KMS-11 (cell line): ENCODE data around the gene SYNC.

Source experiments
- H2AFZ ChIP-seq: fragments of 200-600 bp; sonication (generic); 2 replicates; pipeline ENCODE4 v1.6.1; 2016; ENCODE audit warnings: antibody characterized with exemption, mixed run types, low read depth
- H3K27ac ChIP-seq: fragments of 200-600 bp; sonication (generic); 2 replicates; pipeline ENCODE4 v1.6.1; 2016; ENCODE audit warnings: mild to moderate bottlenecking, mixed run types
- H3K27me3 ChIP-seq: fragments of 200-600 bp; sonication (generic); 2 replicates; pipeline ENCODE4 v1.6.1; 2017; ENCODE audit warnings: mild to moderate bottlenecking, low read depth, mixed run types, moderate library complexity; ENCODE audit not compliant: insufficient read depth
- H3K36me3 ChIP-seq: fragments of 200-600 bp; sonication (generic); 2 replicates; pipeline ENCODE4 v1.6.1; 2017; ENCODE audit warnings: mild to moderate bottlenecking, mixed run types; ENCODE audit not compliant: insufficient read depth
- H3K4me1 ChIP-seq: fragments of 200-600 bp; sonication (generic); 2 replicates; pipeline ENCODE4 v1.6.1; 2016; ENCODE audit warnings: mild to moderate bottlenecking, low read depth, mixed run types; ENCODE audit not compliant: poor library complexity, severe bottlenecking
- H3K4me2 ChIP-seq: fragments of 200-600 bp; sonication (generic); 2 replicates; pipeline ENCODE4 v1.7.0; 2016; ENCODE audit warnings: mild to moderate bottlenecking, mixed run types
- H3K4me3 ChIP-seq: fragments of 200-600 bp; sonication (generic); IDR thresholded peaks from 2 replicates; pipeline ENCODE4 v1.6.1; 2017; ENCODE audit warnings: low read depth, low read length, mixed read lengths; ENCODE audit not compliant: insufficient read depth
- H3K79me2 ChIP-seq: fragments of 200-600 bp; sonication (generic); 2 replicates; pipeline ENCODE4 v1.6.1; 2016; ENCODE audit warnings: low read depth, mixed run types; ENCODE audit not compliant: insufficient read depth
- H3K9ac ChIP-seq: fragments of 200-600 bp; sonication (generic); 2 replicates; pipeline ENCODE4 v1.6.1; 2016; ENCODE audit warnings: mild to moderate bottlenecking, mixed run types
- H4K20me1 ChIP-seq: fragments of 200-600 bp; sonication (generic); 2 replicates; pipeline ENCODE4 v1.6.1; 2016; ENCODE audit warnings: mild to moderate bottlenecking, mixed run types; ENCODE audit not compliant: insufficient read depth
- CTCF ChIP-seq: fragments of 200-600 bp; sonication (generic); conservative IDR thresholded peaks from 2 replicates; pipeline ENCODE4 v1.6.1; 2017; ENCODE audit warnings: low read depth, mild to moderate bottlenecking, antibody characterized with exemption, low read length, moderate library complexity, mixed read lengths

SYNC gene

GRCh38 chr1:32736812-32737791 is 34.5 kb upstream of the SYNC start:
- Histone ChIP-seq H4K20me1 (no peaks in the 10 kb centered on the region), H3K4me2 (no peak overlapping the region), H3K36me3 (no peaks in the 10 kb centered on the region), H2AFZ (no peak overlapping the region), H3K4me1 (peaks cover 7% of the 10 kb centered on the region), H3K9ac (no peak overlapping the region), H3K27ac (no peak overlapping the region), H3K79me2 (no peaks in the 10 kb centered on the region), H3K4me3 (no peak overlapping the region), H3K27me3 (no peaks in the 10 kb centered on the region)
- no peak for TF ChIP-seq CTCF

- H3K4me3 ChIP-seq = no peak overlapping the region
- no peaks in the 10 kb centered on the region for H3K79me2 ChIP-seq
- H3K4me2 ChIP-seq = no peak overlapping the region
- no peak for TF ChIP-seq CTCF
- no peak overlapping the region for H2AFZ ChIP-seq
- no peaks in the 10 kb centered on the region for H3K4me1 ChIP-seq
- H3K27ac ChIP-seq = no peak overlapping the region
- H3K36me3 ChIP-seq = no peaks in the 10 kb centered on the region
- H3K9ac ChIP-seq = no peak overlapping the region
- no peaks in the 10 kb centered on the region for H3K27me3 ChIP-seq
- no peaks in the 10 kb centered on the region for H4K20me1 ChIP-seq
These were observed 31.2 kb upstream of the SYNC start for GRCh38 chr1:32733582-32734321.

DNA sequence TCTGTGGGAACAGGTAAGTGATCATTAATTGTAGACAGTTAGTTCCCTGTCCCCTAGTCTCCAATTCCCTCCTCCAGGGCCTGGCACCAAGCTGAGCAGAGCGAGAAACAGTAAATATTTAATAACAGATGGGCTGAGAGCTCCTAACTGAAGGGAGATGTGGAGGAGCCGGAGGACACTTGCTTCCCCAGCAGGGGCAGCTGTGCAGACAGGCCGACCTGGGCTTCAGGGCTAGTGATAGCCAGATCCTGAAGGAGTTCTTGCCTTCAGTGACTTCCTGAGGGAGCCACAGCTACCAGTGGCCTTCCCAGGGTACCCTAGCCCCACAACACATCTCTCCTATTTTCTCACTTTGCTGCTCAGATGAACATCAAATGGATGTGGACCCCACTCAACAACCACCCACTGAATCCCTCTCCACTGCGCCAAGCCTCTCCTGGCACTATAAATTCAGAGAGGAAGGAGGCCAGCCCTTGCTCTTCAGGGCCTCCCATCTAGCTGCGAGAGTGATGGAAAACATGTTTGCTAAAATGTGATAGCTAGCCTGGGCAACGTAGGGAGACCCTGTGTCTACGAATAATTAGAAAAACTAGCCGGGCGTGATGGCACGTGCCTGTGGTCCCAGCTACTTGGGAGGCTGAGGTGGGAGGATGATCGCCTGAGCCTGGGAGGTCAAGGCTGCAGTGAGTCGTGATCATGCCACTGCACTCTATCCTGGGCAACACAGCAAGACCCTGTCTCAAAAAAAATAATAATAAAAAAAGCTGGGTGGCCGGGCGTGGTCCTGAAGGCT is 26.9 kb upstream of the SYNC start:
- no peak for TF ChIP-seq CTCF
- no peaks in the 10 kb centered on the region for H3K36me3 ChIP-seq
- no peak overlapping the region for H2AFZ ChIP-seq
- H3K9ac ChIP-seq = no peak overlapping the region
- no peak overlapping the region for H3K4me2 ChIP-seq
- H3K79me2 ChIP-seq = no peaks in the 10 kb centered on the region
- H4K20me1 ChIP-seq = no peaks in the 10 kb centered on the region
- H3K27ac ChIP-seq = no peak overlapping the region
- H3K4me3 ChIP-seq = no peak overlapping the region
- peaks cover 14% of the 10 kb centered on the region for H3K4me1 ChIP-seq
- H3K27me3 ChIP-seq = no peaks in the 10 kb centered on the region

DNA sequence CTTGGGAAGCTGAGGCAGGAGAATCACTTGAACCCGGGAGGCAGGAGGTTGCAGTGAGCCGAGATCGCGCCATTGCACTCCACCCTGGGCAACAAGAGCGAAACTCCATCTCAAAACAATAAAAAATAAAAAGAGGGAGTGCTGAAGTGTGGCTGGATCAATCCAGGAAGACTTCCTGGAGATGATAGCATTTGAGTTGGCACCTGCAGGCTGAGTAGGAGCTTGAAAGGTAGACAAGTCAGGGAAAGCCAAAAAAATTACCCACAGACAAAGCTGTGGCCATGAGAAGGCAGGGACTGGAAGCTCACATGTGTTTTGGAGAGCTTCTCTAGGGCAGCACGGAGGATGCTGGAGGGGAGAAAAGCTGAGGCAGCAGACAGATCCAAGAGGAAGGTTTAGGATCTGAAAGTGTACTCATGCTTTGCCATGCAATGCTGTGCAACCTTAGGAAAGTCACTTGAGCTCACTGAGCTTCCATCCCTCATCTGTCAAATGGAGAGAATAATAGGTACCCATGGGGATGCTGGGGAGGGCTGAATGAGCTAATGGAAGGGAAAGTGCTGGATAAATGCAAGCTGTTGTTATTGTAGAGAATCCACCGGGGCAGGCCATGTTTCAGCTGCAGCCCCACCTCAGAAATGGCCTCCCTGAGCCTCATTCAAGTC is 26.0 kb upstream of the SYNC start:
- TF ChIP-seq CTCF = no peak
- Histone ChIP-seq H3K4me2 (no peak overlapping the region), H4K20me1 (no peaks in the 10 kb centered on the region), H2AFZ (no peak overlapping the region), H3K27me3 (no peaks in the 10 kb centered on the region), H3K36me3 (no peaks in the 10 kb centered on the region), H3K9ac (no peak overlapping the region), H3K4me1 (peaks cover 15% of the 10 kb centered on the region), H3K79me2 (no peaks in the 10 kb centered on the region), H3K4me3 (no peak overlapping the region), H3K27ac (no peak overlapping the region)
